ENCODE data around the gene MDM2. TPM values are rescaled to one million over a fixed set of nuclear protein-coding genes. Genes with fewer than 3 reads are reported as not detected.

MDM2 gene
- total and polyA plus RNA-seq, 2 of the 8 experiments (the other 6 are each of a cell fraction or from before 2014, with no cell fraction given) = 15.1 to 115 TPM

DNA sequence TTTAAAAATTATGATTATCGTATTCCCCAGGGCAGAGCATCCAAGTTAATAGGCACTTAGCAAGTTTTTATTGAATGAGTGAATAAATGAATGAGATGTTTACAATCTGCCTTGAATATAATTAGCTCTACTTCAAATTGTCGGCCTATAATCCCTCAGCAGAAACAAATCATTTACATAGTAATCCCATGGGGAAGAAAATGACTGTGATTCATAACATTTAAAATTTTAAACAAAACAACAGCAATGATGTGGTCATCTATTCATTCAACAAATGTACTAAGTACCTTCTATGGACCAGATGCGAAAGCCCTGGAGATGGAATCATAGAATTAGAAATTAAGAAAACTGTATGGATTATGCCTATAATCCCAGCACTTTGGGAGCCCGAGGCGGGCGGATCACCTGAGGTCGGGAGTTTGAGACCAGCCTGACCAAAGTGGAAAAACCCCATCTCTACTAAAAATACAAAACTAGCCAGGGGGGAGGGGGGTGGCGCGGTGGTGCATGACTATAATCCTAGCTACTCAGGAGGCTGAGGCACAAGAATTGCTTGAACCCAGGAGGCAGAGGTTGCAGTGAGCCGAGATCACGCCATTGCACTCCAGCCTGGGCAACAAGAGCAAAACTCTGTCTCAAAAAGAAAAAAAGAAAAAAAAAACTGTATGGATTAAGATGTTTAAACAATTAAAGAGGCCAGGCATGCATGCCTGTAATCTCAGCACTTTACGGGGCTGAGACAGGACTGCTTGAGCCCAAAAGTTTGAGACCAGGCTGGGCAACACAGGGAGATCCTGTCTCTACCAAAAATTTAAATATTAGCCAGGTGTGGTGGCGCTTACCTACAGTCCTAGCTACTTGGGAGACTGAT is 17.7 kb upstream of the MDM2 start:
- Histone ChIP-seq H3K79me2 (ENCODE audit: control insufficient read depth in 1 of 2, insufficient read depth in 2 of 2, low read length in 2 of 2) (no peaks in the 10 kb centered on the region), H3K9ac (replicated peaks in 1 of 4; ENCODE audit: extremely low read depth in 1 of 4, low read depth in 3 of 4, low read length in 3 of 4) (no peak overlapping the region), H2AK5ac (ENCODE audit: low read depth, low read length) (no peak overlapping the region), H2BK120ac (replicated peaks; ENCODE audit: low read depth, low read length) (no peak overlapping the region), H3K14ac (ENCODE audit: insufficient read length) (no peak overlapping the region), H2BK20ac (ENCODE audit: low read length) (no peak overlapping the region), H3K4ac (replicated peaks; ENCODE audit: insufficient read length, low read depth, low read length) (no peak overlapping the region), H3K4me3 (ENCODE audit: extremely low read depth in 1 of 4, insufficient read depth in 2 of 4, low read depth in 3 of 4, low read length in 4 of 4) (no peak overlapping the region), H4K20me1 (replicated peaks in 1 of 2; ENCODE audit: control insufficient read depth in 1 of 2, insufficient read depth in 2 of 2, low read length in 2 of 2) (no peaks in the 10 kb centered on the region), H3K36me3 (ENCODE audit: control insufficient read depth in 2 of 4, insufficient read depth in 4 of 4, low read length in 3 of 4) (no peaks in the 10 kb centered on the region), H2BK15ac (ENCODE audit: low read length) (no peak overlapping the region), H4K8ac (ENCODE audit: extremely low read depth, insufficient read depth, low read length) (no peak overlapping the region), H3K18ac (ENCODE audit: extremely low read depth, low read length) (no peak overlapping the region), H3K27ac (ENCODE audit: low read depth, low read length) (no peak overlapping the region), H3K27me3 (replicated peaks in 1 of 4; ENCODE audit: control insufficient read depth in 3 of 4, extremely low read depth in 1 of 4, insufficient read depth in 3 of 4, low read length in 3 of 4) (no peaks in the 10 kb centered on the region), H3K4me1 (replicated peaks in 1 of 4; ENCODE audit: control insufficient read depth in 3 of 4, insufficient read depth in 4 of 4, low read length in 3 of 4) (peaks cover 0 to 2% (median 0%) of the 10 kb centered on the region in 4 experiments; a peak in 1 of 7 replicates), H4K5ac (ENCODE audit: insufficient read length, low read depth, low read length) (no peak overlapping the region), H2BK12ac (ENCODE audit: low read depth, low read length) (no peak overlapping the region), H3K9me3 (ENCODE audit: insufficient read depth in 2 of 2, low read depth in 1 of 2, low read length in 1 of 2) (no peaks in the 10 kb centered on the region), H3K23ac (ENCODE audit: insufficient read length) (no peak overlapping the region), H3K4me2 (ENCODE audit: insufficient read depth in 1 of 2, low read depth in 2 of 2, low read length in 2 of 2) (no peak overlapping the region), H3K56ac (replicated peaks; ENCODE audit: insufficient read length, low read depth, low read length) (no peak overlapping the region), H3K79me1 (ENCODE audit: low read depth, low read length) (no peaks in the 10 kb centered on the region), H2AFZ (ENCODE audit: low read length) (no peak overlapping the region), H3K23me2 (ENCODE audit: low read depth, low read length) (no peaks in the 10 kb centered on the region), H2BK5ac (ENCODE audit: low read depth, low read length) (no peak overlapping the region), H4K91ac (replicated peaks; ENCODE audit: insufficient read length, low read length) (no peak overlapping the region)
- WGBS, 2 experiments (ENCODE audit: extremely low coverage in 1 of 2, insufficient coverage in 1 of 2, insufficient read length in 1 of 2, insufficient replicate concordance in 2 of 2, low coverage in 1 of 2, low lambda C conversion rate in 2 of 2, missing lambda C conversion rate in 1 of 2) = 91% methylated on average over 13 of the region's 13 CpGs; no CpG with 5 or more reads in 1 of the 2 experiments
- ChIA-PET CTCF (ENCODE audit: partially characterized antibody) (interaction anchor here (0.6 to 1.7 kb wide), 2 partner anchors 40 to 1046 kb away, joined by 3 to 6 read pairs; no protein-coding TSS in a partner anchor), POLR2A (ENCODE audit: partially characterized antibody) (no interaction called here)
- no peak for DNase-seq (ENCODE audit: low read depth in 1 of 2, low spot score in 2 of 2)
- no peak for FAIRE-seq
- no peak for TF ChIP-seq EGR1 (IDR thresholded peaks at IDR 0.05; ENCODE audit: borderline replicate concordance, low read depth, low read length)
- TF ChIP-seq, protein P1, sequence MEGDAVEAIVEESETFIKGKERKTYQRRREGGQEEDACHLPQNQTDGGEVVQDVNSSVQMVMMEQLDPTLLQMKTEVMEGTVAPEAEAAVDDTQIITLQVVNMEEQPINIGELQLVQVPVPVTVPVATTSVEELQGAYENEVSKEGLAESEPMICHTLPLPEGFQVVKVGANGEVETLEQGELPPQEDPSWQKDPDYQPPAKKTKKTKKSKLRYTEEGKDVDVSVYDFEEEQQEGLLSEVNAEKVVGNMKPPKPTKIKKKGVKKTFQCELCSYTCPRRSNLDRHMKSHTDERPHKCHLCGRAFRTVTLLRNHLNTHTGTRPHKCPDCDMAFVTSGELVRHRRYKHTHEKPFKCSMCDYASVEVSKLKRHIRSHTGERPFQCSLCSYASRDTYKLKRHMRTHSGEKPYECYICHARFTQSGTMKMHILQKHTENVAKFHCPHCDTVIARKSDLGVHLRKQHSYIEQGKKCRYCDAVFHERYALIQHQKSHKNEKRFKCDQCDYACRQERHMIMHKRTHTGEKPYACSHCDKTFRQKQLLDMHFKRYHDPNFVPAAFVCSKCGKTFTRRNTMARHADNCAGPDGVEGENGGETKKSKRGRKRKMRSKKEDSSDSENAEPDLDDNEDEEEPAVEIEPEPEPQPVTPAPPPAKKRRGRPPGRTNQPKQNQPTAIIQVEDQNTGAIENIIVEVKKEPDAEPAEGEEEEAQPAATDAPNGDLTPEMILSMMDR (IDR thresholded peaks at IDR 0.05; ENCODE audit: control extremely low read depth in 1 of 3, insufficient read depth in 1 of 3, low read depth in 1 of 3, low read length in 3 of 3) = no peak
- no peak for TF ChIP-seq SIRT6 (IDR thresholded peaks at IDR 0.05; ENCODE audit: low read length)
- no peak for TF ChIP-seq GTF2F1 (IDR thresholded peaks at IDR 0.05; ENCODE audit: borderline replicate concordance, low read depth, low read length)
- TF ChIP-seq BACH1 (IDR thresholded peaks at IDR 0.05; ENCODE audit: low read length) = no peak
- no peak for TF ChIP-seq RXRA (IDR thresholded peaks at IDR 0.05; ENCODE audit: insufficient read depth, low read depth, low read length)
- TF ChIP-seq MAFK (IDR thresholded peaks at IDR 0.05; ENCODE audit: low read depth, low read length) = no peak
- no peak for TF ChIP-seq NANOG (IDR thresholded peaks at IDR 0.05; ENCODE audit: insufficient read depth, low read depth, low read length, poor library complexity, severe bottlenecking)
- TF ChIP-seq TEAD4 (IDR thresholded peaks at IDR 0.05; ENCODE audit: low read depth, low read length) = no peak
- no peak for TF ChIP-seq TCF12 (IDR thresholded peaks at IDR 0.05; ENCODE audit: low read depth, low read length)

Data from H1 (cell line).